ENCODE results near the gene PRMT2. TPM values are rescaled to one million over a fixed set of nuclear protein-coding genes. Genes with fewer than 3 reads are reported as not detected.

PRMT2 gene
- 100 to 1,000 TPM; 122 to 199 (median 170) TPM for total RNA-seq
- total RNA-seq (2013), result 190 TPM

GRCh38 chr21:46635324-46636180 is at the start of gene PRMT2:
Gene PRMT2 (plus strand): TSS chr21:46635674. CDS start chr21:46636952, 1,278 bp downstream.
- H3K9me3 Mint-ChIP-seq, result no peaks in the 10 kb centered on the region
- intact Hi-C loops (cut with micrococcal nuclease), result loop anchor here (2.0 kb wide), 1 partner anchor 77 kb away; no protein-coding TSS in a partner anchor
- peak within 1 kb of the TSS; percentile 93 to 99 for H3K27ac Mint-ChIP-seq
- TF ChIP-seq CTCF (IDR thresholded peaks at IDR 0.05), result no peak
- under 1% methylated on average over 90 of the region's 90 CpGs for WGBS (ENCODE audit: insufficient coverage)
- no peaks in the 10 kb centered on the region for H3K36me3 ChIP-seq (ENCODE audit: control insufficient read depth, insufficient read depth, low read length)
- peak within 1 kb of the TSS; percentile 86 for H3K4me3 ChIP-seq (ENCODE audit: low read length)
- no peaks in the 10 kb centered on the region for H3K27me3 Mint-ChIP-seq (ENCODE audit: low read depth in 2 of 2)
- peak; percentile 81 to 95 (median 91) for ATAC-seq
- H3K4me3 Mint-ChIP-seq, result peak within 1 kb of the TSS; percentile 98
- DNase-seq, result peak; percentile 97 to 99
- no peaks in the 10 kb centered on the region for H3K27me3 ChIP-seq (ENCODE audit: control insufficient read depth, insufficient read depth, low read length)
- no peaks in the 10 kb centered on the region for H3K9me3 ChIP-seq (ENCODE audit: control insufficient read depth, insufficient read depth, low read length)
- H3K4me1 ChIP-seq (ENCODE audit: control insufficient read depth, insufficient read depth, low read length), result peaks cover 31% of the 10 kb centered on the region
- peak within 1 kb of the TSS; percentile 90 for H3K27ac ChIP-seq (ENCODE audit: low read length)
- peaks cover 53 to 65% of the 10 kb centered on the region in 2 donors for H3K4me1 Mint-ChIP-seq
- peaks cover 3% of the 10 kb centered on the region for H3K36me3 Mint-ChIP-seq

- peaks cover 0 to 14% of the 10 kb centered on the region in 2 donors for H3K4me1 Mint-ChIP-seq
- intact Hi-C loops (cut with micrococcal nuclease), result no loop called here
- Histone ChIP-seq H3K4me1 (ENCODE audit: control insufficient read depth, insufficient read depth, low read length) (no peaks in the 10 kb centered on the region), H3K27ac (ENCODE audit: low read length) (no peak overlapping the region), H3K4me3 (ENCODE audit: low read length) (no peak overlapping the region), H3K36me3 (ENCODE audit: control insufficient read depth, insufficient read depth, low read length) (no peaks in the 10 kb centered on the region), H3K27me3 (ENCODE audit: control insufficient read depth, insufficient read depth, low read length) (no peaks in the 10 kb centered on the region), H3K9me3 (ENCODE audit: control insufficient read depth, insufficient read depth, low read length) (peaks cover 13% of the 10 kb centered on the region)
- no peak for ATAC-seq
- no peaks in the 10 kb centered on the region for H3K27me3 Mint-ChIP-seq (ENCODE audit: low read depth in 2 of 2)
- no peak for TF ChIP-seq CTCF (IDR thresholded peaks at IDR 0.05)
- peaks cover 10% of the 10 kb centered on the region for H3K36me3 Mint-ChIP-seq
- 94% methylated on average over 8 of the region's 8 CpGs for WGBS (ENCODE audit: insufficient coverage)
- H3K9me3 Mint-ChIP-seq, result peaks cover 4 to 17% of the 10 kb centered on the region in 2 donors
- H3K4me3 Mint-ChIP-seq, result no peak overlapping the region
- no peak for DNase-seq
- H3K27ac Mint-ChIP-seq, result no peak overlapping the region
Measured at GRCh38 chr21:46594276-46594675, 41.2 kb upstream of the PRMT2 start.

- no peak for TF ChIP-seq CTCF (IDR thresholded peaks at IDR 0.05)
- H3K27me3 Mint-ChIP-seq (ENCODE audit: low read depth in 2 of 2), result no peaks in the 10 kb centered on the region
- no peak for ATAC-seq
- no peak overlapping the region for H3K4me3 Mint-ChIP-seq
- Histone ChIP-seq H3K27me3 (ENCODE audit: control insufficient read depth, insufficient read depth, low read length) (no peaks in the 10 kb centered on the region), H3K4me1 (ENCODE audit: control insufficient read depth, insufficient read depth, low read length) (no peaks in the 10 kb centered on the region), H3K9me3 (ENCODE audit: control insufficient read depth, insufficient read depth, low read length) (peaks cover 13% of the 10 kb centered on the region), H3K4me3 (ENCODE audit: low read length) (no peak overlapping the region), H3K27ac (ENCODE audit: low read length) (no peak overlapping the region), H3K36me3 (ENCODE audit: control insufficient read depth, insufficient read depth, low read length) (no peaks in the 10 kb centered on the region)
- H3K27ac Mint-ChIP-seq, result no peak overlapping the region
- intact Hi-C loops (cut with micrococcal nuclease), result no loop called here
- 100% methylated on average over 1 of the region's 1 CpG for WGBS (ENCODE audit: insufficient coverage)
- H3K9me3 Mint-ChIP-seq, result peaks cover 0 to 9% of the 10 kb centered on the region in 2 donors
- H3K36me3 Mint-ChIP-seq, result no peaks in the 10 kb centered on the region
- peaks cover 0 to 20% of the 10 kb centered on the region in 2 donors for H3K4me1 Mint-ChIP-seq
- no peak for DNase-seq
Measured at GRCh38 chr21:46596201-46596600, 39.3 kb upstream of the PRMT2 start.
